Neuronal stem cell (in vitro differentiated cells): Measurements from ENCODE around the gene CD81.
A peak's percentile ranks its signal among the peaks of the same experiment; 100 is the strongest.

Experiments
- DNase-seq: peaks from one replicate; pipeline ENCODE4 v3.0.0-alpha.2; 2013; ENCODE audit warnings: low spot score
- H2AFZ ChIP-seq: one replicate; pipeline ENCODE4 v1.6.1; 2013; ENCODE audit warnings: mild to moderate bottlenecking, low read length, inconsistent platforms
- H2AK5ac ChIP-seq: 2 replicates; pipeline ENCODE4 v1.6.1; 2013; ENCODE audit warnings: low read depth, mild to moderate bottlenecking, inconsistent platforms, low read length, moderate library complexity, mixed read lengths
- H2BK120ac ChIP-seq: 2 replicates; pipeline ENCODE4 v1.6.1; 2013; ENCODE audit warnings: low read depth, mild to moderate bottlenecking, inconsistent platforms, low read length, moderate library complexity, mixed read lengths
- H2BK12ac ChIP-seq: one replicate; pipeline ENCODE4 v1.6.1; 2013; ENCODE audit warnings: low read length, inconsistent platforms
- H2BK15ac ChIP-seq: 2 replicates; pipeline ENCODE4 v1.6.1; 2013; ENCODE audit warnings: mild to moderate bottlenecking, low read length, inconsistent platforms, mixed read lengths
- H2BK5ac ChIP-seq: one replicate; pipeline ENCODE4 v1.6.1; 2013; ENCODE audit warnings: inconsistent platforms, mild to moderate bottlenecking, low read length, moderate library complexity
- H3K14ac ChIP-seq: one replicate; pipeline ENCODE4 v1.6.1; 2013; ENCODE audit warnings: low read length, inconsistent platforms
- H3K18ac ChIP-seq: 2 replicates; pipeline ENCODE4 v1.6.1; 2013; ENCODE audit warnings: low read length, inconsistent platforms
- H3K23ac ChIP-seq: 2 replicates; pipeline ENCODE4 v1.6.1; 2013; ENCODE audit warnings: low read depth, mild to moderate bottlenecking, mixed read lengths, low read length, inconsistent platforms; ENCODE audit not compliant: poor library complexity
- H3K27ac ChIP-seq: replicated peaks from 3 replicates; pipeline ENCODE4 v1.5.1; 2013; ENCODE audit warnings: low read length, inconsistent platforms
- H3K27me3 ChIP-seq, 3 experiments: 2 replicates each; pipeline ENCODE4 v1.6.1; 2013; ENCODE audit warnings: low read length in 3 of 3, mild to moderate bottlenecking in 2 of 3, inconsistent platforms in 1 of 3, low read depth in 1 of 3, mixed read lengths in 1 of 3, moderate library complexity in 1 of 3; ENCODE audit not compliant: control insufficient read depth in 3 of 3, insufficient read depth in 3 of 3
- H3K36me3 ChIP-seq, 2 donors: replicated peaks in 1 of 2; 2 replicates each; pipeline ENCODE4 v1.6.1; 2013; ENCODE audit warnings: low read length in 2 of 2; ENCODE audit not compliant: control insufficient read depth in 2 of 2, insufficient read depth in 2 of 2
- H3K4ac ChIP-seq: 2 replicates; pipeline ENCODE4 v1.6.1; 2013; ENCODE audit warnings: inconsistent platforms, mild to moderate bottlenecking, low read length, moderate library complexity
- H3K4me1 ChIP-seq, 2 donors: 1 replicate in 1 of 2; 2 replicates in 1 of 2; pipeline ENCODE4 v1.6.1; 2013; ENCODE audit warnings: low read length in 2 of 2, low read depth in 1 of 2; ENCODE audit not compliant: control insufficient read depth in 2 of 2, insufficient read depth in 1 of 2
- H3K4me2 ChIP-seq: one replicate; pipeline ENCODE4 v1.6.1; 2013; ENCODE audit warnings: mild to moderate bottlenecking, low read length, inconsistent platforms; ENCODE audit not compliant: insufficient read depth, poor library complexity, severe bottlenecking
- H3K4me3 ChIP-seq, 2 donors: 2 replicates each; pipeline ENCODE4 v1.5.1; 2013; ENCODE audit warnings: low read length in 2 of 2, mild to moderate bottlenecking in 2 of 2, inconsistent platforms in 1 of 2, moderate library complexity in 1 of 2
- H3K79me1 ChIP-seq: one replicate; pipeline ENCODE4 v1.6.1; 2013; ENCODE audit warnings: low read depth, mild to moderate bottlenecking, inconsistent platforms, low read length, moderate library complexity
- H3K9ac ChIP-seq: one replicate; pipeline ENCODE4 v1.6.1; 2013; ENCODE audit warnings: mild to moderate bottlenecking, low read depth, low read length, inconsistent platforms; ENCODE audit not compliant: poor library complexity
- H3K9me3 ChIP-seq, 2 donors: replicated peaks in 1 of 2; 2 replicates each; pipeline versions ENCODE3 to v1.6.1; 2013; ENCODE audit warnings: low read length in 2 of 2, mild to moderate bottlenecking in 2 of 2, inconsistent platforms in 1 of 2, low read depth in 1 of 2, mixed read lengths in 1 of 2, moderate library complexity in 1 of 2; ENCODE audit not compliant: control insufficient read depth in 2 of 2, insufficient read depth in 1 of 2
- H4K8ac ChIP-seq: one replicate; pipeline ENCODE4 v1.6.1; 2013; ENCODE audit warnings: low read depth, mild to moderate bottlenecking, inconsistent platforms, low read length, moderate library complexity
- H4K91ac ChIP-seq: one replicate; pipeline ENCODE4 v1.6.1; 2013; ENCODE audit warnings: low read length, low read depth, mild to moderate bottlenecking, inconsistent platforms; ENCODE audit not compliant: poor library complexity
- WGBS, 2 donors: extraction: QIAGEN DNeasy Blood & Tissue Kit; methylation state at CpG; one replicate each; pipeline ENCODE4 v1.1.7; 2013; ENCODE audit warnings: missing lambda C conversion rate in 2 of 2, mixed read lengths in 1 of 2; ENCODE audit not compliant: insufficient read length in 2 of 2, insufficient replicate concordance in 1 of 2; ENCODE audit errors: extremely low coverage in 2 of 2; 5-methylcytosine and 5-hydroxymethylcytosine counted together

Gene CD81

GRCh38 chr11:2421226-2421994, 44.3 kb downstream of the CD81 start:
- peak overlapping the region; percentile 99 for H2AFZ ChIP-seq
- H3K4me1 ChIP-seq = peaks cover 4 to 10% of the 10 kb centered on the region in 2 donors
- WGBS, 2 donors = no CpG with 5 or more reads among the region's 19 CpGs
- H3K9ac ChIP-seq = peak overlapping the region; percentile 86
- H3K4me2 ChIP-seq = no peak overlapping the region
- peak overlapping the region; percentile 95 for H3K18ac ChIP-seq
- peak overlapping the region; percentile 93 for H2BK120ac ChIP-seq
- H2BK15ac ChIP-seq = peak overlapping the region; percentile 100
- peak overlapping the region; percentile 95 for H2BK5ac ChIP-seq
- H3K36me3 ChIP-seq = no peaks in the 10 kb centered on the region
- H3K4ac ChIP-seq = peak overlapping the region; percentile 38
- H2BK12ac ChIP-seq = peak overlapping the region; percentile 91
- H3K9me3 ChIP-seq = no peaks in the 10 kb centered on the region
- peak overlapping the region; percentile 100 for H4K8ac ChIP-seq
- no peak overlapping the region for H3K27ac ChIP-seq
- H4K91ac ChIP-seq = no peak overlapping the region
- peak overlapping the region; percentile 68 for H3K23ac ChIP-seq
- H3K27me3 ChIP-seq = no peaks in the 10 kb centered on the region
- peak overlapping the region; percentile 94 for H3K14ac ChIP-seq
- peak overlapping the region; percentile 99 for H2AK5ac ChIP-seq
- H3K4me3 ChIP-seq = no peak overlapping the region
- peaks cover 2% of the 10 kb centered on the region for H3K79me1 ChIP-seq
- no peak for DNase-seq

GRCh38 chr11:2421996-2422395, 44.9 kb downstream of the CD81 start:
- peak overlapping the region; percentile 99 for H2AK5ac ChIP-seq
- no peak overlapping the region for H3K4ac ChIP-seq
- H4K8ac ChIP-seq = no peak overlapping the region
- peaks cover 2% of the 10 kb centered on the region for H3K79me1 ChIP-seq
- H2BK120ac ChIP-seq = no peak overlapping the region
- H3K4me3 ChIP-seq = no peak overlapping the region
- no peaks in the 10 kb centered on the region for H3K27me3 ChIP-seq
- no peak overlapping the region for H3K4me2 ChIP-seq
- no CpG with 5 or more reads among the region's 17 CpGs for WGBS, 2 donors
- no peak for DNase-seq
- H2AFZ ChIP-seq = no peak overlapping the region
- H3K27ac ChIP-seq = no peak overlapping the region
- no peak overlapping the region for H2BK12ac ChIP-seq
- H4K91ac ChIP-seq = no peak overlapping the region
- H3K18ac ChIP-seq = peak overlapping the region; percentile 5
- peak overlapping the region; percentile 8 for H3K14ac ChIP-seq
- no peak overlapping the region for H3K23ac ChIP-seq
- peak overlapping the region; percentile 85 for H2BK15ac ChIP-seq
- no peak overlapping the region for H3K9ac ChIP-seq
- no peaks in the 10 kb centered on the region for H3K9me3 ChIP-seq
- no peaks in the 10 kb centered on the region for H3K36me3 ChIP-seq
- H3K4me1 ChIP-seq = peaks cover 4 to 10% of the 10 kb centered on the region in 2 donors
- no peak overlapping the region for H2BK5ac ChIP-seq

GRCh38 chr11:2422461-2423156, 45.5 kb downstream of the CD81 start:
- Histone ChIP-seq H2BK12ac (no peak overlapping the region), H3K79me1 (peaks cover 2% of the 10 kb centered on the region), H2BK5ac (no peak overlapping the region), H2AK5ac (peak overlapping the region; percentile 99), H3K4me2 (no peak overlapping the region), H3K36me3 (no peaks in the 10 kb centered on the region), H3K27ac (no peak overlapping the region), H3K4ac (no peak overlapping the region), H2BK120ac (no peak overlapping the region), H3K18ac (peak overlapping the region; percentile 19), H2AFZ (no peak overlapping the region), H3K4me1 (peaks cover 4 to 10% of the 10 kb centered on the region in 2 donors), H3K27me3 (no peaks in the 10 kb centered on the region), H3K4me3 (no peak overlapping the region), H4K91ac (no peak overlapping the region), H3K14ac (peak overlapping the region; percentile 8), H3K23ac (no peak overlapping the region), H4K8ac (no peak overlapping the region), H2BK15ac (peak overlapping the region; percentile 85), H3K9me3 (no peaks in the 10 kb centered on the region), H3K9ac (no peak overlapping the region)
- WGBS, 2 donors = no CpG with 5 or more reads among the region's 14 CpGs
- no peak for DNase-seq
